Measurements from ENCODE around the gene SLC25A42. TPM values are rescaled to one million over a fixed set of nuclear protein-coding genes. Genes with fewer than 3 reads are reported as not detected.

SLC25A42 gene
- polyA plus RNA-seq, 1 donor from 2014 or later = 35.9 TPM

DNA sequence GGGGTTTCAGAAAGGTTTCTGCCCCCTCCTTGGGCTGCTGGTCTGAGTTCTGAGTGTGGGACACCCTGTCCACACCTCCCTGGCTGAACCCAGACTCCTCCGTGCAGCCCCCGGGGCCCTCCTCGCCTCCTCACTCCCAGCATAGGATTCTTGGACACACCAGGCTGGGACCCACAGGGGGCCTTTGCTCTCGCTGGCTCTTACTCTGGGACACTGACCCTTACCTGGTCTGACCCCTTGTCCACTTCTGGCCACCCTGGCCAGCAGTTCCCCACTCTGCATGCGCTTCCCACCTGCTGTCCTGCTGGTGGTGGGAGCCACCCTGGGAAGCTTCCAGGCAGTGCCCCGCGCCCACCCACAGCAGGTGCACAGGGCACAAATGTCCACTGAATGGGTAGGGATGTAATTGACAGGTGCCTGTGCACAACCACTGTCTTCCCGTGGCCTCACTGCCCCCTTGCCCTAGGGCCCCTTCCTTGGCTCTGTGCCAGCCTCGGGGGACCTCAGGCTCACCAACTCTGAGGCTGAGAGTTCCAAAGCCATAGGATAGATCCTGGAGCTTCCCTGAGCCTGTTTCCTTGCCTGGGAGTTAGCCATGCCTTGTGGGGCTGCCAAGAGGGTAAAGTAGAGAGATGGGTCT is 7.0 kb upstream of the SLC25A42 start:
- H3K27me3 Mint-ChIP-seq = no peaks in the 10 kb centered on the region
- no peaks in the 10 kb centered on the region for H3K9me3 Mint-ChIP-seq
- no peak overlapping the region for H3K4me3 Mint-ChIP-seq
- peaks cover 0 to 3% (median 0%) of the 10 kb centered on the region in 3 donors for H3K4me1 Mint-ChIP-seq
- H3K36me3 Mint-ChIP-seq = no peaks in the 10 kb centered on the region
- H3K27ac Mint-ChIP-seq = no peak overlapping the region

DNA sequence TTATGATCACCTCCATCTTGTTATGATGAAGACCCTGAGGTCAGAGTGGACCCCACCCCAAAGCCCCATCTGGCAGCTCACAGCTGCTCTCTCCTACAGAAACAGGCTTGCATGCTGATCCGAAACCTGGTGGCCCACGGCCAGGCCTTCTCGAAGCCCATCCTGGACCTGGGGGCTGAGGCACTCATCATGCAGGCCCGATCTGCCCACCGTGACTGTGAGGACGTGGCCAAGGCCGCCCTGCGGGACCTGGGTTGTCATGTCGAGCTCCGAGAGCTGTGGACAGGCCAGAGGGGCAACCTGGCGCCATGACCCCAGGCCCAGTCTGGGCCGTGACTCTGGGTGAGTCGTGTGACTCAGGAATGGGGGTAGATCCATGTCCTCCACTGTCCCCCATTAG is 6.5 kb upstream of the SLC25A42 start:
- Mint-ChIP-seq H3K9me3 (no peaks in the 10 kb centered on the region), H3K4me3 (no peak overlapping the region), H3K4me1 (peaks cover 0 to 3% (median 0%) of the 10 kb centered on the region in 3 donors), H3K36me3 (no peaks in the 10 kb centered on the region), H3K27me3 (no peaks in the 10 kb centered on the region), H3K27ac (no peak overlapping the region)

DNA sequence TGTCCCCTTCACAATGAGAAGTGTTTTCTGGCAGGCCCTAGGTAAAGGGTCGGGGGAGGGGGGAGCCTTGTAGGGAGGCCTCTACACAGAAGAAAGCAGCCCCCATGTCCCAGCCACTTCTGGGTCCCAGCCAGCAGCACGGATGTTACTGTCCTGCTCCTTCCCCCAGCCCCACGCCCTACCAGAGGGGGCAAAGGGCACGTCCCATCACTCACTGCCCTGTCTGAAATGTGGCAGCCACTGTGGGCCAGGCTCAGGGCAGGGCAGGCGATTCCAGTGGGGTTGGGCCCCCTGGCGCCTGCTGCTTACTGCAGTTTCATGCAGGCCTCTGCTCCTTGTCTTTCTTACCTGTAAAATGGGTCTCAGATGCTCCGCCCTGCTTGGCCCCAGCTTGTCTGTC is 6.1 kb upstream of the SLC25A42 start:
- H3K4me1 Mint-ChIP-seq = peaks cover 0 to 3% (median 1%) of the 10 kb centered on the region in 3 donors
- H3K27ac Mint-ChIP-seq = no peak overlapping the region
- H3K36me3 Mint-ChIP-seq = no peaks in the 10 kb centered on the region
- H3K27me3 Mint-ChIP-seq = no peaks in the 10 kb centered on the region
- no peaks in the 10 kb centered on the region for H3K9me3 Mint-ChIP-seq
- no peak overlapping the region for H3K4me3 Mint-ChIP-seq

DNA sequence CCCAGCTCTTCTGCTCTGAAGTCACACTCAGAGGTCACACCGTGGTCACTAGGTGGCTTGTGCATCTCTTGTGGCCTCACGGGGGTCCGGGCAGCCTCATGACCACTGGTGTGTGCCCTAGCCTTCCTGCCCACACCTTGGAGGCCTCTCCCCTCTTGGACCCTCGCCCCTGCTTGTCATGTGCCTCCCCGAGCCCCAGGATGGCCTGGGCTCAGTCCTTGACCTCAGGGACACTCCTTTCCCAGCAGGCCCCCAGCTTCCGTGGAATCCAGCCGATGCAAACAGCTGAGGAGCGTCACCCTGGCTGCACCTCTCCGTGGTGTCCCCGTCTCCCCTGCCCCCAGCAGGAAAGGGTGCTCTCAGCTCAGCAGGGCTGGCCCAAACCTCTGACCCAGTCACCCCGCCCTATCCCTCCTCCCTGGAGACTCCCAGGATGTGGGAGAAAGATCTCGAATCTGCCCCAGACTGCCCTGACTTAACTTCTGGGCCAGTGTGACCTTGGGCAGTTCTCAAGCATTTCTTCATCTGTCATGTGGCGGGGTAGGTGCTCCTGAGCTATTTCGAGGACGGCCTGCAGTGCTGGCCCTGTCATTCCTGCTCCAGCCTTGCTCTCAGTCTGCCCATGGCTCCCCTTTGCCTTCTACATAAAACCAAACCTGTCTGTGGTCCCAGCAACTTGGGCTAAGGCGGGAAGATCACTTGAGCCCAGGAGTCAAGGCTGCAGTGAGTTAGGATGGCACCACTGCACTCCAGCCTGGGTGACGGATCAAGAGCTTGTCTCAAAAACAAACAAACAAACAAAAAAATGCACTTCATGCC is 4.6 kb upstream of the SLC25A42 start:
- Mint-ChIP-seq H3K4me3 (no peak overlapping the region), H3K9me3 (no peaks in the 10 kb centered on the region), H3K27ac (no peak overlapping the region), H3K36me3 (no peaks in the 10 kb centered on the region), H3K4me1 (peaks cover 0 to 7% (median 4%) of the 10 kb centered on the region in 3 donors), H3K27me3 (no peaks in the 10 kb centered on the region)

DNA sequence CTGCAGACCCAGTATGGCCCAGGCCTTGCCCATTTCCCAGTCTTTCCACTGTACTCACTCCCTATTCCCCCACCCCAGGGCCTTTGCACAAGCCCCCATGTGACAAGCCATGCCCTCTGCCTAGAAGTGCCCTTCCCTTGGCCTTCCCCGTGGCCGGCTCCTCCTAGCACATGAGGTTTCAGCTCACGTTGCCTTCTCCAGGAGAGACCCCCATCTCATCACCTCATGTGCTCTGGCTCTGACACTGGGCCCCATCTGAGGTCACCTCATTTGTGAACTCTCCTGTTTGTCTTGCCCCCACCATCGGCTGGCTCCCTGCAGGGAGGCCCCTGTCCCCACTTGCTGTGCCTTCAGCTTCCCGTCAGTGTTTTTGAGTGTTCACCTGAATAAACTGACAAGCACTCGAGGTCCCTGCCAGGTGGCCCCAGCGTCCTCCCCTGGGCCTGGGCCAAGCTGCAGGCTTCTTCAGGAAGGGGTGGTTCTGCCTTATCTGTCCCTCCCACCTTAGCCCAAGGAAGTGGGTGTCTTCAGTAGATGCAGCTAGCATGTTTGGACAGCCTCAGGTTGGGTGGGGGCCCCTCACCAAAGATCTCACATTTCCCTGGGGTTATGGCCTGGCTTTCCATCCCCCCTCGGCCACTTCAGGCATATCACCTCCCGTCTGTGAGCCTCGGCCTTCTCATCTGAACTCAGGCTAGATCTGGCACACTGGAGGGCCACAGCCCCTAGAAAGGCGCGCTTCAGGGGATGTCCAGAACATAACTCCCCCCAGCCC is 3.8 kb upstream of the SLC25A42 start:
- Mint-ChIP-seq H3K27me3 (no peaks in the 10 kb centered on the region), H3K9me3 (no peaks in the 10 kb centered on the region), H3K36me3 (no peaks in the 10 kb centered on the region), H3K4me3 (peak overlapping the region in 1 of 4 donors; percentile 5), H3K4me1 (peaks cover 0 to 7% (median 6%) of the 10 kb centered on the region in 3 donors), H3K27ac (no peak overlapping the region)

DNA sequence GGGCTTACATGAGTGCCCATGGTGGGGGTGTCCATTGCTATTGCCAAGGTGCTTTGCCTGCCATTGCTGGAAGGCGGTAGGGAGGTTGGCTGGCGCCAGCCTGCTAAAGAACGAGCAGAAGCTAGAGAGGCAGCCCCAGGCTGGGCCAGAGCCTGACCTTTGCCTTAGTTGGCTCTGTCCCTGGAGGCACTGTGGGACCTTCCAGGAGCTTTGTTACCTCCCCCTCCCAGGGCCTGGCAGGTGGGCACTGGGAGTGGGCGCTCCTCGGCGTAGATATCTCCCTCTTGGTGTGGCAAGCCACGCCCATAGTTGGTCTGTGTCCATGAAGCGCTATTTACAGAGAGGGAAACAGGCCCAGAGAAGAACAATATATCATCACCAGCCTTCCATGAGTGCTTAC is 2.3 kb upstream of the SLC25A42 start:
- Mint-ChIP-seq H3K4me1 (peaks cover 0 to 10% (median 6%) of the 10 kb centered on the region in 3 donors), H3K27me3 (no peaks in the 10 kb centered on the region), H3K36me3 (no peaks in the 10 kb centered on the region), H3K27ac (peak overlapping the region in 1 of 3 donors; percentile 54), H3K4me3 (peak overlapping the region in 1 of 4 donors; percentile 75), H3K9me3 (no peaks in the 10 kb centered on the region)

DNA sequence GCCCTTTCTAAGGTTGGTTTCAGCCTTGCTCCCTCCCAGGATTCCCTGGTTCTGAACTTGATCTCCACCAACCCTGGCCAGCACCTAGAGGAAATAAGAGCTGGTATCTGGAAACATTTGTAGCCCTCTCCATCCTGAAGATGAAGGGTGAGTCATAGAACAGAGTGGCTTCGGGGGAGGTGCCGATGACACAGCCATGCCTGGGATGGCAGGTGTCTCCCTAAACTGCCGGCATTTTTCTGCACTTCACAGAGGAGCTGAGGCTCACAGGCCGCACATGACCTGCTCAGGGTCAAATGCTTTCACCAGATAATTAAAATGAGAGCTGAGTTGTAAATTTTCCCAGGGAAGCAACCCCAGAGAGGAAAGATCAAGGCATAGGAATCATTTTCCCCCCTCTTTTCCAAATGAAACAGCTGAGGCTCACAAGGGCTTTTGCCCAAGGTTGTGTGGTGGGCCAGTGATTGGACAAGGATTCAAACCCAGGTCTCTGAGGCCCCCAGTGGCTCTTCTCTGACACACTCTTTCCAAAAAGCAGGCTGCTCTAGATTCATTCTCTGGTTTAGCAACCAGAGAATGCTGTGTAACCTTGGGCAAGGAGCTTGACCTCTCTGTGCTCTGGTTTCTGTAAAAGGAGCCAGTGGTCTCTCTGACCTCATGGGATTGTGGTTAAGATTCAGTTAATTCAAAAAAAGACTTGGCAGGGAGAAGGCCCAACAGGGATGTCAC is 1.2 kb upstream of the SLC25A42 start:
- Mint-ChIP-seq H3K27ac (peak overlapping the region; percentile 9 to 64 (median 59)), H3K36me3 (peaks cover 2% of the 10 kb centered on the region), H3K4me3 (peak overlapping the region; percentile 33 to 89 (median 82)), H3K4me1 (peaks cover 6 to 18% (median 17%) of the 10 kb centered on the region in 3 donors), H3K27me3 (no peaks in the 10 kb centered on the region), H3K9me3 (no peaks in the 10 kb centered on the region)

DNA sequence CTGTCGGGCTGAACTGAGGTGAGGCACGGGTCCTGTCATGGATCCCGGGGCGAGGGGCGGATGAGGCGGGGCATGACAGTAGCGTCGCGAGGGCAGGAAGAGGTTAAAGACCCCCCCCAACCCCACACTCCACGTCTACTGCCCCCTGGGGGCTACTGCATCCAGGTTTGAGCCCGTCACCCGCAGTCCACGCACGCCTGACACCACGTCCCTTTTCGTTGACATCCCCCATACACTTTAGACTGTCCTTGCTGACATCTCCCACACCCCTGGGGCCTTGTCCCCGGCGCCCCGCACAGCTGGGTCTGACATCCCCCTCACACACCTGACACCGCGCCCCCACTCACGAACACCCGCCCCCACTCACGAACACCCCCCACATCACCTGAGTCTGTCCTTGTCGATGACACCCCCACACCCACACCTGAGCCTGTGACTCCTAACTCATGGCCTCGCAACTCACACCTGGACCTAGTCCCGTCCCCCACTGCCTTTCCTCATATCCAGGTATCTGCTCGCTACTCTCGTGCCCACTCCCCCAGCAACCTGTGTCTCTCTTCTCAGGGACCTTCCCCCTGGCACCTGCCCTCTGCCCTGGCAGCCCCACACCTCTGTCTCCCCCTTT is 416 bp downstream of the SLC25A42 start:
- H3K4me3 Mint-ChIP-seq = peak overlapping the region; percentile 65 to 98 (median 92)
- H3K27ac Mint-ChIP-seq = peak overlapping the region; percentile 23 to 95 (median 69)
- H3K4me1 Mint-ChIP-seq = peaks cover 15 to 24% (median 24%) of the 10 kb centered on the region in 3 donors
- peaks cover 7% of the 10 kb centered on the region for H3K36me3 Mint-ChIP-seq
- no peaks in the 10 kb centered on the region for H3K9me3 Mint-ChIP-seq
- H3K27me3 Mint-ChIP-seq = no peaks in the 10 kb centered on the region

DNA sequence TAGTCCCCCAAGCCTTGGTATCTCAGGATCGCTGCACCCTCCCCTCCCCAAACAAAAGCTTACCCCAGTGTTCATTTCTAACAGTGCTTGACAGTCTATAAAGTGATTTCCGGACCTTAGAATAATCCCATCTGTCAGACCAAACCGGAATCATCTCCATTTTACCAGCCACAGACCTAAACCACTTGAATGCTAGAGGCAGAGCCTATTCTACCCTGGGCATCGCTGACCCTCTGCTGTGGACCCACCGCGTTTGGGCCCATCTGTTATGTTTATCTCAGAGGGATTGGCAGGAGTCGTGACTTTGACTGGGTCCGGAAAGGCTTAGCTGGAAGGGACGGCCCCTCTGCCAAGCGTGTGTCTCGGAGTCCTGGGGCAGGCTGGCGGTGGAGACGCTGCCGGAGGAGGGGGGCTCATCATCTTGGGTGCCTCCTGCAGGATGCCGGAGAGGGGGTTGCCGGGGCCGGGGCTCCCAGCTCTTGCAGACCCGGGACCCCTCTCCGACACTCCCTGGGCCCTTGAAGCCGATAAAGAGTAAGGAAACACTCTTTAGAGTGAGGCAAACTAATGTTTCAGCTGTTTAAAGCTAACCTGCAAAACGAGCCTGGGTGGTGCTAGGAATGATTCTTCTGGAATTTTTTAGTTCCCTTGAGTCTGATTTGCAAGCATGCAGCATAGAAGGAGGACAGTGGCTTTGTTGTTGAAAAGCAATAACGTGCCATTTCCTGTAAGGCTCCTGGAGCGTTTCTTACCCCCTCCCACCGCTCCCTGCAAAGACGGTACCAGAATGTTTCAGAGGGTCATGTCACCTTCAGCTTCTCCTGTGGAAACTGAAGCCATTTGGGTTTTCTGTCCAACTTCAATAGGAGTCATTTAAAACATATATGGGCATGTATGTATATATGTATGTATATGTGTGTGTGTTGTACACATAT is 1.3 kb downstream of the SLC25A42 start:
- H3K4me3 Mint-ChIP-seq = peak overlapping the region; percentile 65 to 98 (median 92)
- no peaks in the 10 kb centered on the region for H3K27me3 Mint-ChIP-seq
- H3K9me3 Mint-ChIP-seq = no peaks in the 10 kb centered on the region
- H3K36me3 Mint-ChIP-seq = peaks cover 7% of the 10 kb centered on the region
- H3K4me1 Mint-ChIP-seq = peaks cover 20 to 29% (median 29%) of the 10 kb centered on the region in 3 donors
- peak overlapping the region; percentile 23 to 95 (median 69) for H3K27ac Mint-ChIP-seq

DNA sequence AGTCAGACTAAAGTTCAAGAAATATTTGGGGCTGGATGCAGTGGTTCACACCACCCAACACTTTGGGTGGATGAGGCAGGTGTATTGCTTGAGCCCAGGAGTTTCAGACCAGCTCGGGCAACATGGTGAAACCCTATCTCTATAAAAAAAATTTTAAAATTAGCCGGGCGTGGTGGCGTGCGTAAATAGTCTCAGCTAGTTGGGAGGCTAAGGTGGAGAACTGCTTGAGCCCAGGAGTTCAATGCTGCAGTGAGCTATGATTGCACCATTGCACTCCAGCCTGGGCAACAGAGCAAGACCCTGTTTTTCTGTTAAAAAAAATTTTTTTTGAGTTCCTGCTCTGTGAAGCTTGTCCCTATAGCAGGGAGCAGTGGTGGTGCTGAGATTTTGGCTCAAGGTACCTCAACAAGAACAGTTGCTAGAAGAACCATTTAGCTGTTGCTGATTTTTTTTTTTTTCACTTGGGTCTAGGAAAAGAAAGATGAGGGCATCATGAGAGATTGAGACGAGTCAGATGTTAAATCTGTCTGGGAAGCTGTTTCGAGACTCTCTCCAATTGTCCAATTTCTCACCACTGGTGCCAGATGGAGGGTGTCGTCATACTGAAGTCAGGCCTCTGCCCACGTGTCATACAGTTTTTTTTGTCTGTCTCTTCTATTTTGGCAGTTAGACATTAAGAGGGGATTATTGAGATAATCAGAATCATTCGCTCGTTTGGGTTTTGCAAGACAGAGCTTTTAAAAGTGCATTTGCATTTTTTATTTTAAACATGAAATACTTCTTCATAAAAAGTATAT is 3.7 kb downstream of the SLC25A42 start:
- peak overlapping the region; percentile 65 to 98 (median 89) for H3K4me3 Mint-ChIP-seq
- H3K27ac Mint-ChIP-seq = peak overlapping the region; percentile 88 to 90 (median 90)
- peaks cover 8% of the 10 kb centered on the region for H3K36me3 Mint-ChIP-seq
- H3K4me1 Mint-ChIP-seq = peaks cover 24 to 43% (median 38%) of the 10 kb centered on the region in 3 donors
- H3K27me3 Mint-ChIP-seq = no peaks in the 10 kb centered on the region
- no peaks in the 10 kb centered on the region for H3K9me3 Mint-ChIP-seq

DNA sequence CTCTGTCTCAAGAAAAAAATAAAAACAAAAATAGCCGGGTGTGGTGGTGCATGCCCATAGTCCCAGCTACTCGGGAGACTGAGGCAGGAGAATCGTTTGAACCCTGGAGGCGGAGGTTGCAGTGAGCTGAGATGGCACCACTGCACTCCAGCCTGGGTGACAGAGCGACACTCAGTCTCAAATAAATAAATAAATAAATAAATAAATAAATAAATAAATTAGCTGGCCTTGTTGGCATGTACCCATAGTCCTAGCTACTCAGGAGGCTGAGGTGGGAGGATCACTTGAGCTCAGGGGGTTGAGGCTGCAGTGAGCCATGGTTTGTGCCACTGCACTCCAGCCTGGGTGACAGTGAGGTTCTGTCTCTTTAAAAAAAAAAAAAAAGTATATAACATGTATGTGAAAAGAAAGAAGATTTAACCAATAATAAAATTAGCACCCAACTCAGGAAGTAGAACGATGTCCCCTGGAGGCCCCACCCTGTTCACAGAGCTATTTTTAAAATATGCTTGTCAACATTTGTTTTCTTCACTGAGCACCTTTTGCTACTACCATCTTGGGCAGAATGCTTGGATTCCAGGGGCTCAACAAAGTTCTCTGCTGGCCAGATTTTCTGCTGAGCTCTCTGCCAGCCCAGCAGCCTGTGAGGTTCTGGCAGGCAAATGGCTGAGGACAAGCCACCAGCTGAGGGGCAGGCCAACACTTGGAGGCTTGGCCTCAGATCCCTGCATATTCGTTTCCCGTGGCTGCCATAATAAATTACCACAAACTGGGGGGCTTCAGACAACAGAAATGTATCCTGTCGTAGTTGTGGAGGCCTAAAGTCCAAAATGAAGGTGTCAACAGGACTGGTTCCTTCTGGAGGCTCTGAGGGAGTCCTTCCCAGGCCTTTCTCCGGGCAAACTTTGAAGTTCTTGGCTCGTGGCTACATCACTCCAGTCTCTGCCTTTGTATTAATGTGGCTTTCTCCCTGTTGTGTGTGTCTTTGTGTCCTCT is 5.2 kb downstream of the SLC25A42 start:
- Mint-ChIP-seq H3K9me3 (no peaks in the 10 kb centered on the region), H3K27ac (peak overlapping the region; percentile 85 to 88 (median 88)), H3K4me3 (peak overlapping the region; percentile 84 to 98 (median 96)), H3K4me1 (peaks cover 24 to 46% (median 38%) of the 10 kb centered on the region in 3 donors), H3K36me3 (peaks cover 9% of the 10 kb centered on the region), H3K27me3 (no peaks in the 10 kb centered on the region)

DNA sequence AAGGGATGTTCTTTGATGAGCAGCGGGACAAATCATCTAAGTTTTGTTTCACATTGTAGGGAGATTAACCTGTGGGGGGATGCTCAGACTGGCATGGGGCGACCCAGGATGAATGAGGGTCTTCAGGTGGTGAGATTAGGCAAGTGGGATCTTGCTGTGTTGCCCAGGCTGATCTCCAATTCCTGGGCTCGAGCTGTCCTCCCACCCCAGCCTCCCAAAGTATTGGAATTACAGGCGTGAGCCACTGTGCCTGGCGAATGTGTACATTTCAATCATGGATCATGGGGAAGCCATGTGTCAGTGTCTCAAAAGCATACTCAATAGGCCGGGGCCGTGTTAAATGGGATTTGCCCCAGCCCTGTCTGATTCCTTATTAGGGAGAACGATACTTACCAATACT is 8.1 kb downstream of the SLC25A42 start:
- Mint-ChIP-seq H3K9me3 (no peaks in the 10 kb centered on the region), H3K27me3 (no peaks in the 10 kb centered on the region), H3K27ac (peak overlapping the region in 1 of 3 donors; percentile 64), H3K36me3 (peaks cover 11% of the 10 kb centered on the region), H3K4me3 (peak overlapping the region in 2 of 4 donors; percentile 72 to 74), H3K4me1 (peaks cover 23 to 53% (median 41%) of the 10 kb centered on the region in 3 donors)
